EH (cell line): Measurements from ENCODE around the gene SAMD4A.

Source experiments
- DNase-seq: peaks from one replicate; pipeline ENCODE4 v3.0.0-alpha.2; 2015; ENCODE audit warnings: low read depth

SAMD4A gene

GRCh38 chr14:54685286-54685845, 118.4 kb downstream of the SAMD4A start:
- no peak for DNase-seq

DNA sequence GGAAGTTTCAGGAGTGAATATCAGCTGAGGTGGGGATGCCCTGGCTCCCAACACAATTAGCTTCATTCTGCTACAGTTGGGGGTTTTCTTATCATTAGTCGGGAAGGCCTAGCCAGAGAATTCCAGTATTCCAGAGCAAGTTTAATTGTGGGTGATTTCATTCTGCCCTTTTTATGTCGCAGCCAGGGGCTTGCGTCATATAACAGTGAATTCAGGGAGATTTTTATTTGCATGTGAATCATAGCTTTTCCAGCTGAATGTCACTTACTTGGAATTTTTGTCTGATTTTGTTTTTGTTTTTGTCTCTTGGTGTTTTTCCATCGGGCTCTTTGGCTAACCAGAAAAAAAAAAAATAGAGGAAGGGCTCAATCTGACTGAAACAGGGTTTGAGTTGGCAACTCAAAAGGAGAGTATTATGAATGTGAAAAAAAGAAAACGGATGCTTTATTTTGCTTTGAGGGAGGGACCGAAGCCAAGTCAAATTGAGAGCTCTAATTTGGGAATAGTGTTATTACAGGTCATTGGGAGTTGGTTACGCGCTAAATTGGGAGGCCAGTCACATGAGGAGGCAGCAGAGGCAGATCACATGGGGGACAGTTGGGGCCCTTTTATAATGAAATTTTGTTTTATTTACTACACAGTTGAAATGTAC, 119.4 kb downstream of the SAMD4A start:
- DNase-seq = peak; percentile 96

DNA sequence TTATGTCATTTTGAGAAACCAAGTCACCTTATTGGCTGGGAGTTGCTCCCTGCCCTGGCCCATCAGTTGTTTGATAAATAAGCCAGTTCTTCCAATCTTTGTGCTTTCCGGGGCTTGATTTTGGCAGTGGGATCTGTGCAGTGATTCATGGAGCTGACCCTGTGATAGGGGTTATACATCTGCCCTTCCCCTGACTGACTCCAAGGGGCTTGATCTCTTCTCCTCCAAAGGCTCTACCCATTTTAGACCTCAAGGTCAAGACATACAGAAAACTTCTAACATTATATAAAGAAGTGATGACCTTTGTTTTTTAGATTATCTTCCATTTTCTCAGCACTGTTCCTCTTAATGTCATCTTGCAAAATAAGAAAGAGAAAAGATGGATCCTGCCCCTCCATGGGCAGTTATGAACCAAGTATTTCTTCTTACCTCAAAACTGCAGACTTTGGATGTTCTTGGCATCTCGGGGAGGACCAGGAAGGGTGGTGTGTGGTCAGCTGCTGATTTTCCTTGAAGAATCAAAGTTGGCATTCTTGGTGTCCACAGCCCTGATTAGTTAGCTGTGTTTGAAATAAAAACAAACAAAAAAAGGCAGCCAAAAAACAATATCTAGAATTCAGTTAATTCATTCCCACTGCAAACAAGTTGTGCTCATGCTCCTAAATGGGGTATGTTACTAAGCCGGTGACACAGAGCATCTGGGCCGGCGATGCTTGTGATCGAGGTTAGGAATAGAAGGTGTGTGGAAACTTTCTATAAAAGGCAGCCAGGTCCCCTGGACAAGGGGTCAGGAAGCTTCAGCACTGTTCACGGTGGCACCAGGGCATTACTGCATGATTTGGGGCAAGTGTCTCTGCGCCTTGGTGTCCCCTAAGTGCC, 120.2 kb downstream of the SAMD4A start:
- no peak for DNase-seq

DNA sequence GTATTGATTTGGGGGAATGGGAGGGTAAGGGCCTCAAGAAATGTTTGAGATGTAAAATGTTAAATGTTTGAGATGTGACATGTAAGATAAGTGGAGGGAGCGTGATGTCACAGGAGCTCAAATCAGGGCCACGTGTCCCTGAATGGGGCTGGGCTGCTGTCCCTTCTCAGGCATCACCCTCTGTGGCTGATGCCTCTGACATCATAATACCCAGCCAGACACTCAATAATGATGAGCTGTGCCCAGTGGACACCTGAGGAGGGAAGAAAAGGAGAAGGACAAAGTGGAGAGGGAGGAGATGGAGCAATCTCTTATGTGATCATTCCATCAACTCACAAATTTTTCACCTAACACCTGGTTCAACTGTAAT, 120.8 kb downstream of the SAMD4A start:
- no peak for DNase-seq

- no peak for DNase-seq
Observed at GRCh38 chr14:54688229-54688628, 121.3 kb downstream of the SAMD4A start.

- DNase-seq = no peak
Observed at GRCh38 chr14:54689928-54690327, 123.0 kb downstream of the SAMD4A start.

GRCh38 chr14:54690887-54691286, 124.0 kb downstream of the SAMD4A start:
- no peak for DNase-seq

GRCh38 chr14:54691525-54692283, 124.8 kb downstream of the SAMD4A start:
- DNase-seq = peak; percentile 79

DNA sequence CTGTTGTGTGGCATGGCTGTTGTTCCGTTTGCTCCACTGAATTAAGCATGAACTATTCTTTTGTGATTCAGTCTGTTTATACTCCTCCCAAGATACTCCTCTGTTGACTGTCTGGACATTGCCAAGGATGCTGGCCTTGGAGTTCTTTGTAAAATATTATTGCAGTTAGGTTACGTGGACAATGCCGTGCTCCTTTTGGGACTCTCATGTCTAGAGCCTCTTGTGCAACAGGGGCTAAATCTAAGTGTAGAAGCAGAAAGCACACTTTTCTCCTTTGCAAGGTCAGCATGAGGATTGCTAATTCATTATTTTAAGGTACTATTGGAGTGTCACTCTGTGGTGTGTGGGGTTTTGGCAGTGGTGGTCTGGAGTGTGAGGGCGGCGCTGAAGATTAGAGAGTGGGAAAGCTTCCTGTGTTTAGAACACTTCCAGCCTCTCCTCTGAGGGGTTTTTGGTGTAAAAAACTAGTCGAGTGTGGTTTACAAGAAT, 125.4 kb downstream of the SAMD4A start:
- no peak for DNase-seq

DNA sequence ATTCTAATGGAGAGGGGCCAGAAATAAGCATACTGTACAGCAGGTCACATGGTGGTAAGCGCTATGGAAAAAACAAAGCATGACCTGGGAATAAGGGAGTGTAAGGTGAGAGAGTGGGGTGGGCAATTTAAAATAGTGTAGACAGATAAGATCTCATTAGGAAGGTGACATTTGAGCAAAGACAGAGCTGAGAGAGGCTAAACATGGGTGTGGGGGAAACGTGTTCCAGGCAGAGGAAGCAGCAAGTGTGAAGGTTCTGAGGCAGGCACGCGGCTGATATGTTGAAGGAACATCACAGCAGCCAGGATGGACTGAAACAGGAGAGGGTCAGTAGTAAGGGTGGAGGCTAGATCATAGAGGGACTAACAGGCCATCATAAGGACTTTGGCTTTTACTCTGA, 126.8 kb downstream of the SAMD4A start:
- no peak for DNase-seq

DNA sequence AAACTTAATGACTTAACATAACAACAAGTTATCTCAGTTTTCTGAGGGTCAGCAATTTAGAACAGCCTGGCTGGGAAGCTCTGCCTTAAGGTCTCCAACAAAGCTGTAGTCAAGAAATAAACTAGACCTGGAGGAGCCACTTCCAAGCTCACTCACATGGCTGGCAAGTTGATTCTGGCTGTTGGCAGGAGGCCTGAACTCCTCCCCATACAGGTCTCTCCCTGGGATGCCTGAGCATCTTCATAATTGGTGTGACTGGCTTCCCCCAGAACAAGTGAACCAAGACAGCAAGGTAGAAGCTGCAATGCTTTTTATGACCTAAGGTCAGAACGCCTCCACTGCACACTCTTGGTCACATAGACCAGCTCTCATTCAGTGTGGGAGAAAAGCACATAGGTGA, 128.3 kb downstream of the SAMD4A start:
- no peak for DNase-seq

DNA sequence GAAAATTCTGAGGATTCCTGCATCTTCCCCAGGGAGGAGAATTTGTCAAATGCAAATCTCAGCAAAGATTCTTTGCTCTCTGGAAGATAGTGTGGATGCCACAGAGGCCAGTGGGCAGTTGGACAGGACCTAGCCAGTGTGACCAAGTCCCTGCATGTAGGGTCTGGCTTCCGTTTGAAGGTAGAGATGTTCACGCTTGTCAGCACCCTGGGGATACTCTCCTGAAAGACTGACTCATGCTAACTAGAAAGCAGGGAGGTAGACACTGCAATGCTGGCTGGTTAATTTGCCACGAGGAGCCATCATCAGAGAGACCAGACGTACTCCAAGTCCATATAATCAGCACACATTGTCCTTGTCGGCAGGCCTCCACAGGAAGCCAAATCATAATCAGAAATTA, 130.1 kb downstream of the SAMD4A start:
- DNase-seq = no peak

DNA sequence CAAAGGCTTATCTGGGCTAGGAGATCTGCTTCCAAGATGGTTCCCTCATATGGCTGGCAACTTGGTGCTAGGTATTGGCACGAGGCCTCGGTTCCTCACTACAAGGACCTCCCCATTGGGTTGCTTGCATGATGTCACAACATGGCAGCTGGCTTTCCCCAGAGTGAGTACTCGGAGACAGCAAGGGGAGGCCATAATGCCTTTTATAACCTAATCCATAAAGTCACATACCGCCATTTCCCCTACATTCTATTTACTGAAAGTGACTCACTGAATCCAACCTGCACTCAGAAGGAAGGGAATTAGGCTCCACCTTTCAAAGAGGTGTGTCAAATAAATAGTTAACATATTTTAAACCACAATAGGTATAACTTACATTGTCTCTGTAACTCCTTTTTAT, 130.9 kb downstream of the SAMD4A start:
- no peak for DNase-seq

DNA sequence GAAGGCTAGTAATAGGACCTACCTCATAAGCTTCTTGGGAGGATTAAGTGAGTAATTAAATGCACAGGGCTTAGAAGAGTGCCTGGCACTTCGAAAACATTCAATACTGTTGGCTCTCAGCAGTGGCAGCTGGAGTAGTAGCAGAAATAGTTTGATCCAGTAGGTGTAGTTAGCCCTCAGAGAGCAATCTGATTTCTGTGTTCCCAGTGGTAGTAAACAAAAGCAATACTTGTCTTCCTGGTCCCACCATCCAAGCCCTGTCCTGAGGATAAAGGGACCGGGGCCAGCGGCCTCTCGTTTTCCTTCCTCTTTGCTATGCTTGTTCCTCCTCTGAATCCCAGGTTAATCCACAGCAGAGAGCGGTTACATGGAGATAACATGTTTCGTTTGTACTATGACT, 131.6 kb downstream of the SAMD4A start:
- no peak for DNase-seq

GRCh38 chr14:54698966-54699530, 132.1 kb downstream of the SAMD4A start:
- DNase-seq = peak; percentile 85

GRCh38 chr14:54699735-54700134, 132.8 kb downstream of the SAMD4A start:
- DNase-seq = no peak

DNA sequence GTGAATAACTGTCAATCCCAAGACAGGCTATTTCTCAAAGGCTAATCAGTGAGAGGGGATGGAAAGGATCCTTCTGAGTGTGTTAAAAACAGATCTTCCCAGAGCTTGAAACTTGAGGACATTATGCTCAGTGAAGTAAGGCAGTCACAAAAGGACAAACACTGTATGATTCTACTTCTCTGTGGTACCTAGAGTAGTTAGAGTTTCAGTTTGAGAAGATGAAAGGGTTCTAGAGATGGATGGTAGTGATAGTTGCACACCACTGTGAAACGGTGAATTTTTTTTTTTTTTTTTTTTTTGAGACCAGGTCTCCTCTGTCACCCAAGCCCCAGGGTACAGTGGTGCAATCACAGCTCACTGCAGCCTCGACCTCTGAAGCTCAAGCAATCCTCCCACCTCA, 133.8 kb downstream of the SAMD4A start:
- DNase-seq = no peak

- DNase-seq = no peak
Observed at GRCh38 chr14:54702014-54702491, 135.1 kb downstream of the SAMD4A start.

GRCh38 chr14:54702492-54702891, 135.6 kb downstream of the SAMD4A start:
- no peak for DNase-seq

DNA sequence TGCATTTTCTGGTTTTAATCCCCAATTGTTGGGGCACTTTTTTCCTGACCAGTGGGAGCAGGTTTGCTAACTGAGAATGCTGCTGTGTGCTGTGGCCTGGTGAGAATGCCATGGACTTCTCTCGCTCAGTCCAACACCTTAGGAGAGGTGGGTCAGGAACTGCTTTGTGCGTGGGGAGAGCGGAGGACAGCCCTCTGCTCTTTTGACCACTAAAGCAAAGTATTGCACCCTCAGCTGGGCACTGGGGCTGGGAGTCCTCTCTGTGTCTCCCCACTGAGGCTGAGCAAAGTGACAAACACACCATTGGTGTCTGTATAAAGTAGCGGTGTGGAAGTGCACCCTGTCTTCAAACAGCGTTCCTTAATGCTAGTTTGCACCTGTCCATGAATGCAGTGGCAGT, 136.2 kb downstream of the SAMD4A start:
- no peak for DNase-seq

- no peak for DNase-seq
Observed at GRCh38 chr14:54703724-54704123, 136.8 kb downstream of the SAMD4A start.

- DNase-seq = no peak
Observed at GRCh38 chr14:54704768-54705167, 137.8 kb downstream of the SAMD4A start.
